AG04450 (cell line): ENCODE measurements around the gene RPS2. TPM values are rescaled to one million over a fixed set of nuclear protein-coding genes. Genes with fewer than 3 reads are reported as not detected.

Experiments
- CTCF ChIA-PET: fragments of 300-600, 350-600 bp; formaldehyde crosslinking; extraction: SDS; loops from one replicate; lab custom pipeline; 2022; ENCODE audit warnings: antibody characterized with exemption, inconsistent platforms; lab: Charles Lee
- POLR2A ChIA-PET: fragments of 350-600 bp; formaldehyde crosslinking; extraction: SDS; loops from one replicate; lab custom pipeline; 2021; ENCODE audit warnings: antibody characterized with exemption, inconsistent platforms; lab: Yijun Ruan, JAX
- DNase-seq: peaks from one replicate; pipeline ENCODE4 v3.0.0-alpha.2; 2011; ENCODE audit warnings: low read depth, low spot score
- H3K27ac ChIP-seq: one replicate; pipeline ENCODE4 v1.5.1; 2012; ENCODE audit warnings: low read depth, low read length, control low read depth
- H3K27me3 ChIP-seq: one replicate; pipeline ENCODE4 v1.6.0; 2012; ENCODE audit warnings: low read length; ENCODE audit not compliant: control insufficient read depth, insufficient read depth
- H3K4me3 ChIP-seq: 2 replicates; pipeline ENCODE4 v1.5.1; 2011; ENCODE audit warnings: mild to moderate bottlenecking, low read depth, low read length, control low read depth
- H3K9me3 ChIP-seq: 2 replicates; pipeline ENCODE4 v1.5.1; 2012; ENCODE audit warnings: low read length; ENCODE audit not compliant: control insufficient read depth, insufficient read depth
- polyA plus RNA-seq: library from polyadenylated mRNA; depleted of rRNA; stranded (reverse); fragments of >200 nt; gene quantifications from 2 replicates; pipeline ENCODE4 v1.2.3, GENCODE V29; 2011
- TF ChIP-seq, protein P1 (sequence below): IDR thresholded peaks from 2 replicates; pipeline ENCODE4 v1.5.1; 2011; ENCODE audit warnings: low read depth, low read length, control low read depth, inconsistent platforms

Gene RPS2
- polyA plus RNA-seq, 1 experiment, result 2,494 TPM

DNA sequence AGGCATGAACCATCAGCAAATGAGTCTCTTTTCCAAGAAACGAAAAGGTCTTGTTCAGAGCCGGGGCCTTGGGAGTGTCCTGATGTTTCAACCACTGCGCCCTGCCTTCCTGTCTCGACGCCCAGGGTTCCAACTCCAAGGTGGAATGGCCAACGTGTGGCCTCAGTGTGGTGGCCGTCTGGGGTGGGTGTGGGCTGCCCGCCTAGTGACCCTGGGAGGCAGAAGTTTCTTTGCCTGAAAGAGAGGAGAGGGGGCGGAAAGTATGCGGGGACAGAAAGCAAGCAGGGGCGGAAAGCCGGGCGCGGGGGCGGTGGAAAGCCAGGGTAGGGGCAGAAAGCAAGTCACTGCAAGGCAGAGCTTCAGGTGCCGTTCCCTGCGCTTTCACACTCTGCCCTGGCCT, 25.7 kb downstream of the RPS2 start:
- ChIA-PET POLR2A (no interaction called here), CTCF (no interaction called here)
- Histone ChIP-seq H3K9me3 (no peaks in the 10 kb centered on the region), H3K4me3 (no peak overlapping the region), H3K27ac (no peak overlapping the region), H3K27me3 (no peaks in the 10 kb centered on the region)
- TF ChIP-seq, protein P1, sequence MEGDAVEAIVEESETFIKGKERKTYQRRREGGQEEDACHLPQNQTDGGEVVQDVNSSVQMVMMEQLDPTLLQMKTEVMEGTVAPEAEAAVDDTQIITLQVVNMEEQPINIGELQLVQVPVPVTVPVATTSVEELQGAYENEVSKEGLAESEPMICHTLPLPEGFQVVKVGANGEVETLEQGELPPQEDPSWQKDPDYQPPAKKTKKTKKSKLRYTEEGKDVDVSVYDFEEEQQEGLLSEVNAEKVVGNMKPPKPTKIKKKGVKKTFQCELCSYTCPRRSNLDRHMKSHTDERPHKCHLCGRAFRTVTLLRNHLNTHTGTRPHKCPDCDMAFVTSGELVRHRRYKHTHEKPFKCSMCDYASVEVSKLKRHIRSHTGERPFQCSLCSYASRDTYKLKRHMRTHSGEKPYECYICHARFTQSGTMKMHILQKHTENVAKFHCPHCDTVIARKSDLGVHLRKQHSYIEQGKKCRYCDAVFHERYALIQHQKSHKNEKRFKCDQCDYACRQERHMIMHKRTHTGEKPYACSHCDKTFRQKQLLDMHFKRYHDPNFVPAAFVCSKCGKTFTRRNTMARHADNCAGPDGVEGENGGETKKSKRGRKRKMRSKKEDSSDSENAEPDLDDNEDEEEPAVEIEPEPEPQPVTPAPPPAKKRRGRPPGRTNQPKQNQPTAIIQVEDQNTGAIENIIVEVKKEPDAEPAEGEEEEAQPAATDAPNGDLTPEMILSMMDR, result no peak
- no peak for DNase-seq

DNA sequence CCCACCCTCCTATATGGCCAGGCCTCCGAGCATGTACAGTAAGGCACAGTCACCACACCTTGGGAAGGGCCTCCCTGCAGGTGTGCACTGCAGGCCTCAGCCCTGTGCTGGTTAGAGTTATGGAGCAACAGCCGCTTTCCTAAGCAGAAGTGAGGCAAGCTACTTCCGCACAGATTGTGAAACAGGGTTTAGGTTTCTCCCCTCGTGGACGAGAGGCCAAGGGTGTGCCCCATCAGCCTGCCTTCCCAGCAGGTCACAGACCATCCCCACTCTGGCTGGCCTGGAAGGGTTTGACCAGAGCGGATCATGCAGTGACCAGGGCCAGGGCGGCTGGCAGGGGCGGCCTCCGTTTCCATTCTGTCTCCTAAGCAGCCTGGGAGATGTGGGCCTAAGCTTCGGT, 26.3 kb downstream of the RPS2 start:
- H3K27me3 ChIP-seq, result no peaks in the 10 kb centered on the region
- DNase-seq, result no peak
- no peaks in the 10 kb centered on the region for H3K9me3 ChIP-seq
- POLR2A ChIA-PET, result no interaction called here
- H3K27ac ChIP-seq, result no peak overlapping the region
- H3K4me3 ChIP-seq, result no peak overlapping the region
- CTCF ChIA-PET, result no interaction called here
- TF ChIP-seq, protein P1, result no peak

DNA sequence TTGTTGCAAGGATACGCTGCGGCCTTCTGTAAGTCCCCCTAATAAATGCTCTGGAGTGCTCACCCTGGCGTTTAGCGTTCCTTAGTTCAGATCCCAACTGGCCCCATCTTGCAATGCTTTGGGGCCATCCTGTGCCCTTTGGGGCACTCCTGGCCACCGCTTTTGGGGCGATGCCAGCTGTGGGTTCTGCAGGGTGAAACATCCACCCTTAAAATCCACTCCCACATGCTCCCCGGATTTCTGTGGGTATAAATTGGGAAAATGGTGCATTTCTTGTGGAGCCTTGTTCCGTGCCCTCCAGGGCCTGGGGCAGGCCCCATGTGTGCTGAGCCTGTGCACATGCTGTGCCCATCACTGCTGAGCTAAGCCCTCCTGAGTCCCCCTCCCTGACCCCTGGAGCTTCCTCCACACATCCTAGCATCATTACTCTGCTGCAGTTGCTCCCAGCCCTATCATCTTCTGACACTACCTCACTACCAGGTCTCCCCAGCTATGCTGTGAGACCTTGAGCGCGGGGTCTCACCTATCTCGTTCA, 27.6 kb downstream of the RPS2 start:
- Histone ChIP-seq H3K9me3 (no peaks in the 10 kb centered on the region), H3K27me3 (peaks cover 3% of the 10 kb centered on the region), H3K27ac (no peak overlapping the region), H3K4me3 (no peak overlapping the region)
- TF ChIP-seq, protein P1, result no peak
- CTCF ChIA-PET, result no interaction called here
- POLR2A ChIA-PET, result no interaction called here
- no peak for DNase-seq

DNA sequence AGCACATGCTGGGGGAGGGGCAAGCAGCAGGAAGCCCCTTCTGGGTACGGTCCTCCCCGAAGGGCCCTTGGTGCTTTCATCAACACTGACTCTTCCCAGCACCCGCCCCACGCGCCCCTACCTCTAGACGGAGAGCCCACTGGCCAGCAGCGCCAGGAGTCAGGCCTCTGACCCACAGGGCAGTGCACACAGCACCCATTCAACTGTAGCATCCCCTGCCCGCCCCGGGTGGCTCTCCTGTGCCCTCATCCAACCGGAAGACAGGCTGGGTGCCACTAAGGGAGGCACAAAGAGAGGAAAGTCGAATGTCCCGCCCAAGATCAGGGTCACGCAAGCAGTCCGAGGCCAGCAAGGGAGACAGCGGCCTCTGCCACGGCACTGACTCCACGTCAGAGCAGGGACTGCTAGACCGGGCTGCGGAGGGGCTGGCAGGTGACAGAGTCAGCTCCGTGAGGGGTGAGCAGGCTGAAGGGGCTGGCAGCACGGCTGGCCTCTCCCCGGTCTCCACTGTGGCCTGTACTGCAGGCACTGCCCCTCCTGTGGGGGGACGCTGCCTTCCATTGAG, 31.4 kb downstream of the RPS2 start:
- POLR2A ChIA-PET, result no interaction called here

More for the DNA sequence above, 31.4 kb downstream of the RPS2 start:
- CTCF ChIA-PET, result interaction anchor here (5.8 kb wide), 1 partner anchor 70 kb away, joined by 83 read pairs; no protein-coding TSS in a partner anchor
- Histone ChIP-seq H3K9me3 (no peaks in the 10 kb centered on the region), H3K27me3 (peaks cover 5% of the 10 kb centered on the region), H3K27ac (no peak overlapping the region), H3K4me3 (no peak overlapping the region)
- no peak for DNase-seq
- TF ChIP-seq, protein P1, result no peak
